ENCODE results near the gene DLG2. TPM values are rescaled to one million over a fixed set of nuclear protein-coding genes. Genes with fewer than 3 reads are reported as not detected.
"Not testable (repeated sequence)": the region's sequence is repeated elsewhere in the genome, so short reads cannot be mapped to it uniquely, and the experiment has no call there.

The DLG2 gene
- total RNA-seq, 4 donors from 2014 or later = 6.5 to 14.6 (median 7.2) TPM

GRCh38 chr11:85608621-85609020, 18.5 kb downstream of the DLG2 start:
- H3K4me3 ChIP-seq; H3K27ac ChIP-seq; H3K9me3 ChIP-seq; H3K4me1 ChIP-seq; H3K36me3 ChIP-seq; DNase-seq (ENCODE audit: low spot score in 2 of 2); H3K27me3 ChIP-seq: not testable (repeated sequence)

- DNase-seq (ENCODE audit: low spot score in 2 of 2); H3K4me1 ChIP-seq; H3K36me3 ChIP-seq; H3K4me3 ChIP-seq; H3K27ac ChIP-seq; H3K27me3 ChIP-seq; H3K9me3 ChIP-seq: not testable (repeated sequence)
- WGBS, 2 donors = 92 to 98% methylated on average over 3 of the region's 3 CpGs
Measured at GRCh38 chr11:85606237-85606636, 20.9 kb downstream of the DLG2 start.

- 90 to 92% methylated on average over 4 of the region's 4 CpGs for WGBS, 2 donors
- TF ChIP-seq POLR2A (IDR thresholded peaks at IDR 0.05) = no peak
- no peak for TF ChIP-seq CTCF (IDR thresholded peaks at IDR 0.05)
- no peak for TF ChIP-seq EP300 (IDR thresholded peaks at IDR 0.05)
- Histone ChIP-seq H3K9me3 (peaks cover 0 to 5% (median 0%) of the 10 kb centered on the region in 4 donors), H3K4me3 (no peak overlapping the region), H3K4me1 (no peaks in the 10 kb centered on the region), H3K36me3 (no peaks in the 10 kb centered on the region), H3K27ac (no peak overlapping the region), H3K27me3 (no peaks in the 10 kb centered on the region)
- no peak for DNase-seq (ENCODE audit: low spot score in 2 of 2)
Measured at GRCh38 chr11:85603220-85603619, 23.9 kb downstream of the DLG2 start.

- no peak for DNase-seq (ENCODE audit: low spot score in 2 of 2)
- H3K9me3 ChIP-seq = peaks cover 0 to 5% (median 0%) of the 10 kb centered on the region in 4 donors
- H3K4me1 ChIP-seq = no peaks in the 10 kb centered on the region
- no peak overlapping the region for H3K4me3 ChIP-seq
- TF ChIP-seq EP300 (IDR thresholded peaks at IDR 0.05) (no peak), POLR2A (IDR thresholded peaks at IDR 0.05) (no peak), CTCF (IDR thresholded peaks at IDR 0.05) (no peak)
- H3K27ac ChIP-seq = no peak overlapping the region
- H3K36me3 ChIP-seq = no peaks in the 10 kb centered on the region
- WGBS, 2 donors = 96 to 98% methylated on average over 2 of the region's 2 CpGs
- no peaks in the 10 kb centered on the region for H3K27me3 ChIP-seq
Measured at GRCh38 chr11:85602526-85603213, 24.5 kb downstream of the DLG2 start.

GRCh38 chr11:85599083-85599482, 28.1 kb downstream of the DLG2 start:
- Histone ChIP-seq H3K9me3 (no peaks in the 10 kb centered on the region), H3K27ac (no peak overlapping the region), H3K27me3 (no peaks in the 10 kb centered on the region), H3K36me3 (no peaks in the 10 kb centered on the region), H3K4me1 (no peaks in the 10 kb centered on the region), H3K4me3 (no peak overlapping the region)
- no peak for DNase-seq (ENCODE audit: low spot score in 2 of 2)
- 51 to 61% methylated on average over 5 of the region's 5 CpGs for WGBS, 2 donors
- TF ChIP-seq POLR2A (IDR thresholded peaks at IDR 0.05) (no peak), CTCF (IDR thresholded peaks at IDR 0.05) (no peak), EP300 (IDR thresholded peaks at IDR 0.05) (no peak)

GRCh38 chr11:85596886-85597285, 30.3 kb downstream of the DLG2 start:
- WGBS, 2 donors = 71 to 76% methylated on average over 2 of the region's 2 CpGs
- Histone ChIP-seq H3K27me3 (no peaks in the 10 kb centered on the region), H3K4me3 (no peak overlapping the region), H3K4me1 (no peaks in the 10 kb centered on the region), H3K36me3 (no peaks in the 10 kb centered on the region), H3K9me3 (no peaks in the 10 kb centered on the region), H3K27ac (no peak overlapping the region)
- TF ChIP-seq CTCF (IDR thresholded peaks at IDR 0.05) (no peak), EP300 (IDR thresholded peaks at IDR 0.05) (no peak), POLR2A (IDR thresholded peaks at IDR 0.05) (no peak)
- no peak for DNase-seq (ENCODE audit: low spot score in 2 of 2)

All from tibial nerve (tissue), 4 donors.